HG03139 (cell line): Measurements from ENCODE around the gene TWF2.

ENCODE experiments used
- ATAC-seq: cut with Tn5 transposase; IDR thresholded peaks from one replicate; pipeline ENCODE4 v1.9.1; 2021; ENCODE audit not compliant: unreplicated experiment

Gene TWF2

GRCh38 chr3:52183786-52184445 is 55.0 kb downstream of the TWF2 start:
- no peak for ATAC-seq

GRCh38 chr3:52182691-52183090 is 56.3 kb downstream of the TWF2 start:
- no peak for ATAC-seq

- ATAC-seq, result no peak
Observed at GRCh38 chr3:52182196-52182595, 56.8 kb downstream of the TWF2 start.

GRCh38 chr3:52181543-52181942 is 57.4 kb downstream of the TWF2 start:
- no peak for ATAC-seq
